Testis (tissue), 2 donors: ENCODE data around the gene ERC1.

ENCODE experiments used
- POLR2A ChIP-seq: fragments of 450-650 bp; IDR thresholded peaks from one replicate; pipeline ENCODE4 v1.6.1; 2017; ENCODE audit warnings: antibody characterized with exemption, mild to moderate bottlenecking, moderate library complexity
- TF ChIP-seq, protein P1 (sequence below), 3 experiments: fragments of 450-650 bp in 2 of 3; fragments of 200-600 bp in 1 of 3; sonication (generic) in 1 of 3; IDR thresholded peaks; one replicate each; pipeline ENCODE4 v1.5.1; 2016 to 2019; ENCODE audit warnings: antibody characterized with exemption in 3 of 3, mild to moderate bottlenecking in 2 of 3, moderate library complexity in 1 of 3

DNA sequence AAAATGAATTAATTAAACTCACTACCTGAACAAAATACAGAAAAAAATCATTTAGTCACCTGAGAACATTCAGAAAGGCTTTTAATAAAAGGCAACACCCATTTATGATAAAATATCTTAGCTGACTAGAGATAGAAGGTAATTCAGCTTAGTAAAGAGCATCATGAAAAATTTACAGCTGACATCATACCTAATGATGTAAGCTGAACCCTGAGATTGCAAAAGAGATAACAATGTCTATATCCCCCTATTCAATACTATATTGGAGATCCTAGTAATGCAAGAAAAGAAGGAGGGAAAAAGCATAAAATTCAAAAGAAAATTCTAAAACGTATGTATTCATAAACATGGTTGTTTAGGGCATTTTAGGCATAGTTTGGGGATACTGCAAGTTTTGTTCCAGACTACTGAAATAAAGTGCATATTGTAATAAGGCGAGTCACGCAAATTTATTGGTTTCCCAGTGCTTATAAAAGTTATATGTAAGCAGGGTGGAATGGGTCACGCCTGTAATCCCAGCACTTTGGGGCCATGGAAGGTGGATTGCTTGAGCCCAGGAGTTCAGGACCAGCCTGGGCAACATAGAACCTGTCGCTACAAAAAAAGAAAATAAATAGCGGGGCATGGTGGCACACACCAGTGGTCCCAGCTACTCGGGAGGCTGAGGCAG lies 311.3 kb downstream of the ERC1 start:
- TF ChIP-seq, protein P1, sequence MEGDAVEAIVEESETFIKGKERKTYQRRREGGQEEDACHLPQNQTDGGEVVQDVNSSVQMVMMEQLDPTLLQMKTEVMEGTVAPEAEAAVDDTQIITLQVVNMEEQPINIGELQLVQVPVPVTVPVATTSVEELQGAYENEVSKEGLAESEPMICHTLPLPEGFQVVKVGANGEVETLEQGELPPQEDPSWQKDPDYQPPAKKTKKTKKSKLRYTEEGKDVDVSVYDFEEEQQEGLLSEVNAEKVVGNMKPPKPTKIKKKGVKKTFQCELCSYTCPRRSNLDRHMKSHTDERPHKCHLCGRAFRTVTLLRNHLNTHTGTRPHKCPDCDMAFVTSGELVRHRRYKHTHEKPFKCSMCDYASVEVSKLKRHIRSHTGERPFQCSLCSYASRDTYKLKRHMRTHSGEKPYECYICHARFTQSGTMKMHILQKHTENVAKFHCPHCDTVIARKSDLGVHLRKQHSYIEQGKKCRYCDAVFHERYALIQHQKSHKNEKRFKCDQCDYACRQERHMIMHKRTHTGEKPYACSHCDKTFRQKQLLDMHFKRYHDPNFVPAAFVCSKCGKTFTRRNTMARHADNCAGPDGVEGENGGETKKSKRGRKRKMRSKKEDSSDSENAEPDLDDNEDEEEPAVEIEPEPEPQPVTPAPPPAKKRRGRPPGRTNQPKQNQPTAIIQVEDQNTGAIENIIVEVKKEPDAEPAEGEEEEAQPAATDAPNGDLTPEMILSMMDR (IDR thresholded peaks at IDR 0.05), result no peak
- no peak for TF ChIP-seq POLR2A
